ENCODE data around the gene DSCAM.

The DSCAM gene

DNA sequence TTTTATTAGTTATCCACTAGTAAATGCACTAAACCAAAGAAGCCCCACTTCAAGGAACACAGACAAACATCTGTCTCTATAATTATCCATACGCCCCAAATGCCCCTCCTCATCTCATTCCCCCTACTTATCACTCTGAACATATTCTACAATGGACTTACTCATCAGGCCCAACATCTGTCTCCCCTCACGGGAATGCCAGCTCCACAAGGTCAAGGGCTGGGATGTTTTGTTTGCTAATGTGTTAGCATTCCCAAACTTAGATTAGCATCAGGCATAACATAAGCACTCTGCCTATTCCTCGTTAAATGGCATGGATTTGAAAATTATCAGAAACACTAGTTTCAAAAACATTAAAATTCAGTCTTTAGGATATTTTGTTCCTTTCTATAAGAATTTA lies 279.5 kb downstream of the DSCAM start:
- H3K27me3 ChIP-seq (ENCODE audit: low read length), result no peaks in the 10 kb centered on the region
- no peaks in the 10 kb centered on the region for H4K20me1 ChIP-seq (ENCODE audit: low read depth, low read length)
- TF ChIP-seq, protein P1, sequence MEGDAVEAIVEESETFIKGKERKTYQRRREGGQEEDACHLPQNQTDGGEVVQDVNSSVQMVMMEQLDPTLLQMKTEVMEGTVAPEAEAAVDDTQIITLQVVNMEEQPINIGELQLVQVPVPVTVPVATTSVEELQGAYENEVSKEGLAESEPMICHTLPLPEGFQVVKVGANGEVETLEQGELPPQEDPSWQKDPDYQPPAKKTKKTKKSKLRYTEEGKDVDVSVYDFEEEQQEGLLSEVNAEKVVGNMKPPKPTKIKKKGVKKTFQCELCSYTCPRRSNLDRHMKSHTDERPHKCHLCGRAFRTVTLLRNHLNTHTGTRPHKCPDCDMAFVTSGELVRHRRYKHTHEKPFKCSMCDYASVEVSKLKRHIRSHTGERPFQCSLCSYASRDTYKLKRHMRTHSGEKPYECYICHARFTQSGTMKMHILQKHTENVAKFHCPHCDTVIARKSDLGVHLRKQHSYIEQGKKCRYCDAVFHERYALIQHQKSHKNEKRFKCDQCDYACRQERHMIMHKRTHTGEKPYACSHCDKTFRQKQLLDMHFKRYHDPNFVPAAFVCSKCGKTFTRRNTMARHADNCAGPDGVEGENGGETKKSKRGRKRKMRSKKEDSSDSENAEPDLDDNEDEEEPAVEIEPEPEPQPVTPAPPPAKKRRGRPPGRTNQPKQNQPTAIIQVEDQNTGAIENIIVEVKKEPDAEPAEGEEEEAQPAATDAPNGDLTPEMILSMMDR (IDR thresholded peaks at IDR 0.05; ENCODE audit: insufficient read depth, low read length, poor library complexity, severe bottlenecking), result no peak
- TF ChIP-seq EZH2phosphoT487 (conservative IDR thresholded peaks at IDR 0.05; ENCODE audit: low read length), result no peak
- no peaks in the 10 kb centered on the region for H3K9me2 ChIP-seq (replicated peaks; ENCODE audit: insufficient read depth, low read length)
- H3K79me2 ChIP-seq (ENCODE audit: insufficient read depth, low read length), result no peaks in the 10 kb centered on the region
- H3K9ac ChIP-seq (ENCODE audit: low read length), result no peak overlapping the region
- H3K36me3 ChIP-seq (ENCODE audit: low read length), result no peaks in the 10 kb centered on the region
- no peaks in the 10 kb centered on the region for H3K9me3 ChIP-seq (ENCODE audit: insufficient read depth, low read length)
- no peaks in the 10 kb centered on the region for H3F3A ChIP-seq (ENCODE audit: insufficient read depth)
- no peak overlapping the region for H3K4me2 ChIP-seq (ENCODE audit: low read depth, low read length, poor library complexity, severe bottlenecking)
- H3K27ac ChIP-seq (ENCODE audit: low read depth, low read length), result no peak overlapping the region
- no peak overlapping the region for H2AFZ ChIP-seq (ENCODE audit: low read depth, low read length, severe bottlenecking)
- H3K4me3 ChIP-seq (ENCODE audit: insufficient read depth, low read length, poor library complexity, severe bottlenecking), result no peak overlapping the region

DNA sequence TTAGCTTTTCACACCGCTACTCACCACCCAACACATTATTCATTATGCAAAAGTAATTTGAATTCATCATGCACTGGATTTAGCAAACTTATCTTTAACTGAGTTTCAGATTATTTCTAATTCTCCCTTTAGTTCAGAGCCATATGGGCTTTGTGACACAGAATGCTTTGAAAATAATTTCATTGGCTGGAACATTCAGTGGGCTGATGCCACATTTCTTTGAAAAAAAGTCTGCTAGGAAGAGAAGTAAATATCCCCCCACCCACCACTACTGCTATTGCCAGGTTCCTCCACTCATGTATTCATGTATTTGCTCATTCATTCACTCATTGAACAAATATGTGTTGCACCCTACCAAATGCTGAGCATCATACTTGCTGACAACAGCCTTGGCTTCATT lies 280.5 kb downstream of the DSCAM start:
- H4K20me1 ChIP-seq (ENCODE audit: low read depth, low read length), result no peaks in the 10 kb centered on the region
- H3K27me3 ChIP-seq (ENCODE audit: low read length), result no peaks in the 10 kb centered on the region
- H3K36me3 ChIP-seq (ENCODE audit: low read length), result no peaks in the 10 kb centered on the region
- no peak overlapping the region for H3K4me3 ChIP-seq (ENCODE audit: insufficient read depth, low read length, poor library complexity, severe bottlenecking)
- no peaks in the 10 kb centered on the region for H3K79me2 ChIP-seq (ENCODE audit: insufficient read depth, low read length)
- no peaks in the 10 kb centered on the region for H3F3A ChIP-seq (ENCODE audit: insufficient read depth)
- H3K9ac ChIP-seq (ENCODE audit: low read length), result no peak overlapping the region
- H3K9me3 ChIP-seq (ENCODE audit: insufficient read depth, low read length), result no peaks in the 10 kb centered on the region
- no peaks in the 10 kb centered on the region for H3K9me2 ChIP-seq (replicated peaks; ENCODE audit: insufficient read depth, low read length)
- H2AFZ ChIP-seq (ENCODE audit: low read depth, low read length, severe bottlenecking), result no peak overlapping the region
- H3K4me2 ChIP-seq (ENCODE audit: low read depth, low read length, poor library complexity, severe bottlenecking), result no peak overlapping the region
- TF ChIP-seq, protein P1 (IDR thresholded peaks at IDR 0.05; ENCODE audit: insufficient read depth, low read length, poor library complexity, severe bottlenecking), result no peak
- TF ChIP-seq EZH2phosphoT487 (conservative IDR thresholded peaks at IDR 0.05; ENCODE audit: low read length), result no peak
- no peak overlapping the region for H3K27ac ChIP-seq (ENCODE audit: low read depth, low read length)

DNA sequence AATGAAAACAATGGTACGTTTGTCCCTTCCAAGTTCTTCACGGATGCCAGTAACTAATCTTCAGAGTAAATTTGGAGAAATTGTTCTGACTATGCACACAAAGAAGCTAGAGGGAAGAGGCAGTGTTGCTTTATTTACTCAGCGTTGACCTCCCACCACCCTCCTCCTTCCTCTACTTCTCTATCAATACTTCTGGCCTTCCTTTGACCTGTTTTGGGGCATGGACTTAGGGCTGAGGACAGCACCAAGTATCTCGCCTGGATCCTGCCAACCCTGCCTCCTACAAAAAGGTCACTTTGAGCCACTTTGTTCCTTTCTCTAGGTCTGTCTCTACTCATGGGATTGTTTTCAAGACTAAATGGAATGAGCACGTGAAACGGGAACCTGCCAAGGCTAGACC lies 282.6 kb downstream of the DSCAM start:
- H2AFZ ChIP-seq (ENCODE audit: low read depth, low read length, severe bottlenecking), result no peak overlapping the region
- no peaks in the 10 kb centered on the region for H3K9me3 ChIP-seq (ENCODE audit: insufficient read depth, low read length)
- TF ChIP-seq, protein P1 (IDR thresholded peaks at IDR 0.05; ENCODE audit: insufficient read depth, low read length, poor library complexity, severe bottlenecking), result no peak
- TF ChIP-seq EZH2phosphoT487 (conservative IDR thresholded peaks at IDR 0.05; ENCODE audit: low read length), result no peak
- no peak overlapping the region for H3K4me2 ChIP-seq (ENCODE audit: low read depth, low read length, poor library complexity, severe bottlenecking)
- H3K9me2 ChIP-seq (replicated peaks; ENCODE audit: insufficient read depth, low read length), result no peaks in the 10 kb centered on the region
- H3K27me3 ChIP-seq (ENCODE audit: low read length), result no peaks in the 10 kb centered on the region
- H3K79me2 ChIP-seq (ENCODE audit: insufficient read depth, low read length), result no peaks in the 10 kb centered on the region
- H3K36me3 ChIP-seq (ENCODE audit: low read length), result no peaks in the 10 kb centered on the region
- H3K27ac ChIP-seq (ENCODE audit: low read depth, low read length), result no peak overlapping the region
- no peak overlapping the region for H3K4me3 ChIP-seq (ENCODE audit: insufficient read depth, low read length, poor library complexity, severe bottlenecking)
- H4K20me1 ChIP-seq (ENCODE audit: low read depth, low read length), result no peaks in the 10 kb centered on the region
- H3F3A ChIP-seq (ENCODE audit: insufficient read depth), result no peaks in the 10 kb centered on the region
- H3K9ac ChIP-seq (ENCODE audit: low read length), result no peak overlapping the region

Measured in SU-DHL-6 (cell line).